Stimulated activated CD4-positive, alpha-beta T cell treated with anti-CD3 and anti-CD28 coated beads, Interleukin-4, amount 100 ng/mL, for 24 hours (primary cell): ENCODE results near the gene MDM2.
A peak's percentile ranks its signal among the peaks of the same experiment; 100 is the strongest.

Source experiments
- DNase-seq: peaks from one replicate; pipeline ENCODE4 v3.0.0-alpha.2; 2020

The MDM2 gene

DNA sequence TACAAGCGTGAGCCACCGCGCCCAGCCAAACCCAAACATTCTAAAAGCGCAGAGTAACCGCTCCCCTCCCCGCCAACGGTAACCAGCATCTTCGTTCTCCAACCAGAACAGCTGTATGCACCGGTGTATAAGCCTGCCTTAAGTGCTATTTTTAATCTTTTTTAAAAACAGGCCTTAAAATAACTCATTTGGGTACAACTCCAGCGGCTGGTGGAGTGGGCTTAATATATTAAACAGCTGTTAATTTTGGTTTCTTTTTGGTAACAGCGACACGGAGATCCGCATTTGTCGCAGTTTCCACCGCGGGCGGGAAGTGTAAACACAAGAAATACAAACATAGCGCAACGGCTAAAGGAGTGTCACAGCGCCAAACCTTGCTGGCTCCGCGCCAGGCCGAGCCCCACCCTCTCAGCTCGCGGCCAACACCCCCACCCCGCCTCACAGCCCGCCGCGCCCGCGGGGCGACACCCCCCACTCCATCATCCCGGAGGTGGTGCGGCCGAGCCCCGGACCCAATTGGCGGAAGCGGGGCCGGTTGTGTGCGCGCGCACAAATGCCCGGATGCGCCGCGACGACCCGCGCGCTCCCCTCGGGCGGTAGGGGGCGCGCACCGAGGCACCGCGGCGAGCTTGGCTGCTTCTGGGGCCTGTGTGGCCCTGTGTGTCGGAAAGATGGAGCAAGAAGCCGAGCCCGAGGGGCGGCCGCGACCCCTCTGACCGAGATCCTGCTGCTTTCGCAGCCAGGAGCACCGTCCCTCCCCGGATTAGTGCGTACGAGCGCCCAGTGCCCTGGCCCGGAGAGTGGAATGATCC, at the start of gene MDM2:
MDM2 (plus strand) TSS at position 602 of the 812 bp plus-strand sequence. CDS start 301 bp downstream, outside the sequence.
- DNase-seq = peak; percentile 94

DNA sequence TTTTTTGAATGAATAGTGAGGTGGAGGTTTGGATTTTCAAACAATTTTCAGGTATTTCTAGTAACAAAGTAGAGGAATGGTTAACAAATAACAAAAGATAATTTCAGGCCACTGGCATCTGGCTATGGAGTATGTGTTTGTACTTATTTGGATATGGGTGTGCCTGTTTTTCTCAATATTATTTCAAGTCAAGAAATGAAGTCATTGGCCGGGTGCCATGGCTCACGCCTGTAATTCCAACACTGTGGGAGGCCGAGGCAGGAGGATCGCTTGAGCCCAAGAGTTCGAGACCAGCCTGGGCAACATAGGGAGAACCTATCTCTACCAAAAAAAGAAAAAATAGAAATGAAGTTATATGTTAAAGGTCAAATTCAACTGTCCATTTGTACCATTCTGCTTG, 48.1 kb upstream of the MDM2 start:
- DNase-seq = no peak

DNA sequence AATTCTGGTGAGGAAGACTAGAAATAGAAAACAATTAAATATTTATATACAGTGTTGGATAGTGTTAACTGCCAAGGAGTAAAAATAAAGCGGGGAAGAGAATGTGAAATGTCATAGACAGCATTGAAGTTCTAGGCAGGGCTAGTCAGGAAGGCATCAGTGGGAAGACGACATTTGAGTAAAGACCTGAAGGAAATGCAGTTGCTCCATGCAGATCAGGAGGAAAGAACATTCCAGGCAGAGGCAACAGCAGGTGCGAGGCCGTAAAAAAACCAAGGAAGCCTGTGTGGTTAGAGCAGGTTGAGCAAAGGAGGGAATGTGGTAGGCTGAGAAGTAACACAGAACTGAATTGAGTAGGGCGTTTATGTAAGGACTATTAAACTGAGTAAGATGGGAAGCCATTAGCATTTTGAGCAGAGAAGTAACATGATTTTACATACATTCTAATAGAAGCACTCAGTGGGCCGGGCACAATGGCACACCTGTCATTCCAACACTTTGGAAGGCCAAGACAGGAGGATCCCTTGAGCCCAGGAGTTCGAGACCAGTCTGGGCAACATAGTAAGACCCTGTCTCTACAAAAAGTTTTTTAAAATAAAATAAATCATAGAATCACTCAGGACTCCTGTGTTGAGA, 47.1 kb upstream of the MDM2 start:
- DNase-seq = no peak

DNA sequence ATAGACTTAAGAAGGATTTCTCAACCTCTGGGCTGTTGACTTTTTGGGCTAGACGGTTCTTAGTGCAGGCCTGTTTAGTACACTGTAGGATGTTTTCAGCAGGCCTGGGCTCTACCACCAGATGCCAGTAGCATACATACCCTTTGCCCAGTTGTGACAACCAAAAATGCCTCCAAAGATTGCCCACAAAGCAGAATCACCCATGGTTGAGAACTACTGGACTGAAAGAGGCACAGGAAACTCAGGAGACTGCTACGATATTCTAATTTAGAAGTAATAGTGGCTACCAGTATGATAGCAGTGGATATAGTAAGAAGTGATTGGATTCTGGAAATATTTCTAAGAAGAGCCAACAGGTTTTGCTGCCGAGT, 46.5 kb upstream of the MDM2 start:
- DNase-seq = no peak

DNA sequence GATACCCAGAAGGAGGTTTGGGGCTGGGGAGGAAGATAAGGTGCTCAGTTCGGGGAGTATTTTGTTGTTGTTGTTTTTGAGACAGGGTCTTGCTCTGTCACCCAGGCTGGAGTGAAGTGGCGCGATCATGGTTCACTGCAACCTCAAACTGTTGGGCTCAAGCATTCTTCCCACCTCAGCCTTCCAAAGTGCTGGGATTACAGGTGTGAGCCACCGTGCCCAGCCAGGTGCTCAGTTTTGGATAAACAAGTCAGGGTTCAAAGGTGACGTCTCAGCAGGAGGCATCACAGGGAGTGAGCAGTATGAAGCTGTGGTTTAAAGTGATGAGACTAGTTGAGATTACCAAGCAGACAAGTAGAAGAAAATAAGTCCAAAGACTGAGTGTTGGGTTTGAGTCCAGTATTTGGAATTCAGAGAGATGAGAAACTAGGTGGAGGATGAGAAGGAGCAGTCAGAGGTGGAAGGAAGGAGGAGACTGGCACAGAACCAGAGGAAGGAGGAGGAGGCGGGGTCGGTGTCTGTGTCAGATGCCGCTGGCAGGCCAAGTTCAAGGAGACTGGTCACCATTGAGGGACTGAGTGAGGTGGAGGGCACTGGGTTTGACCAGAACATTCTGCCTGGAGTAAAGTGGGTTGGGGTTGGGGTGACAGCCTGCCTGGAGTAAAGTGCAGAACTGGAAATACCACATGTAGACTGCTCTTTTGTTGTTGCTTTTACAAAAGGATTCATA, 45.9 kb upstream of the MDM2 start:
- DNase-seq = no peak

DNA sequence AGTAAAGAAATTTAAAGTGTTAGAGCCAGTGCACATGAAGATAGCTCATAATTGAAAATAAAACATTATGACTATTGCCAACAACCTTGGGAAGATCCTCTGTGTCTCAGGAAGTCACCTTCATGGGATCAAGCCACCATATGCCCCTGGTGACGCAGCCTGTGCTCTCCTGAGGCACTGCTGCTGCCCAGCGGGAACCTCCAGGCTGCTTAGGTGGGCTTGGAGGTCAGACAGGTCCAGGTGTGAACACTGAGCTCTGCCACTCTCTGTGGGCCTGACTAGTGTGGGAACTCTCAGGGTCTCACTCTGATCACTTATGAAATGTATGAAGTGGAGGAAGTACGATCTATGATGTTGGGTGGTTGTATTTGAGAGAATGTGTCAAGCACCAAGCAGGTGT, 45.3 kb upstream of the MDM2 start:
- no peak for DNase-seq

DNA sequence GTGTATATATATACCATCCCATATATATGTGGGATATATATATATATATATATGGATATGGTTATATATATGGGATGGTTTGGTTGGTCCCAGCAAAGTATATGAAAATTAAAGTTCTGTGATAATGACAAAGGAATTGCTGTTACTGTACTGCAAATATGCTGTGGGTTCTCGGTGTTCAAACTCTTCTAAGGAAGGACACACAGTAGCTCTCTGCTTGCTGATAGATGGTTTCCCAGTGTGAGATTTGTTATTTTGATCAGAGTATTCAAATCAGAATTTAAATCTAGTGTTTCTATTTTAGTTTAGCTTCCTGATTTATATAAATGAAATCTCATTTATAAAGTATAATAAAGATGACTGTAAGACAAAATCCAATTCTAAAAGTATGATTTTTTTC, 42.3 kb upstream of the MDM2 start:
- no peak for DNase-seq

DNA sequence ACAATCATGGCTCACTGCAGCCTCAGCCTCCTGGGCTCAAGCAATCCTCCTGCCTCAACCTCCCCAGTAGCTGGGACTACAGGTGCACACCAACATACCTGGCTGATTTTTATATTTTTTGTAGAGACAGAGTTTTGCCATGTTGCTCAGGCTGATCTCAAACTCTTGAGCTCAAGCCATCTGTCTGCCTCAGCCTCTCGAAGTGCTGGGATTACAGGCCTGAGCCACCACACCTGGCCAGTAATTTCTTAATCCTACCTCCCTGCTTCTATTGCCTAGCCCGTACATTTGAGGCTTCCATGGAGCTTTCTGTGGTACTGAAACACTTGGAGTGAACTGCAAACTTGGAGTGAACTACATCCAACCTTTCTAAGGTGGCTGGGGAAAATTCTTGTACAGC, 41.3 kb upstream of the MDM2 start:
- DNase-seq = no peak

DNA sequence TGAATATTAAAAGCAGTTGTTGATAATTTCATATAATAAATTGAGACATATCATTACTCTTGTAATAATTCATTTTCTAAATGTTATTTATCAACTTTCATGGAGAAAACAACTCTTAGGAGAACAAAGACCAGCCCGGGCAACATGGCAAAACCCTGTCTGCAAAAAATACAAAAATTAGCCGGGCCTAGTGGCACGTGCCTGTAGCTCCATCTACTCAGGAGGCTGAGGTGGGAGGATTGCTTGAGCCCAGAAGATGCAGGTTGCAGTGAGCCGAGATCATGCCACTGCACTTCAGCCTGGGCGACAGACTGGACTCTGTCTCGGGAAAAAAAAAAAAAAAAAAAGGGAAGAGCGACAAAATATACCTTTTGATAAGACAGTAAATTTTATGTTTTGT, 40.8 kb upstream of the MDM2 start:
- DNase-seq = no peak

DNA sequence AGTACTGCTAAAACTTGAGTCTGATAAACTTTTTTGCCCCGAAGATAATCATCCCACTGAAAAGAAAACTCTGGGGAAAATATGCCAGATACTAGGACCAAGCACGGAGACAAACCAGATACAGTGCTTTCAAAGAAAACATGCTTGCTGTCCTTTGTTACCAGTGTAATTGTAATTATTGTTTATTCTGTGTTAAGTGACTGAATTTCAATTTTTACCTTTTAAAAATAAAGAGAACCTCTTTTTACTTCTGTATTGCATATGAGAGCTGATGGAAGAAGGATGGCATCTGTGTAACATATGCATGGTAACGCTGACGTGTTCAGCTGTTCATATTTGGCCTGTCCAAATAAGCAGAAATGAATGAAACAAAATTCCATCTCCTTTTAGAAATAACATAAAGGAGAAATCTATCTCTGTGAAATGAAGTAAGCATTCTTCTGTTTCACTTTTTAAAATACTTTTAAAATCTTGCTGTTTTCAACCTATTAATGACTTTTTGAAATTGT, 39.5 kb upstream of the MDM2 start:
- no peak for DNase-seq

DNA sequence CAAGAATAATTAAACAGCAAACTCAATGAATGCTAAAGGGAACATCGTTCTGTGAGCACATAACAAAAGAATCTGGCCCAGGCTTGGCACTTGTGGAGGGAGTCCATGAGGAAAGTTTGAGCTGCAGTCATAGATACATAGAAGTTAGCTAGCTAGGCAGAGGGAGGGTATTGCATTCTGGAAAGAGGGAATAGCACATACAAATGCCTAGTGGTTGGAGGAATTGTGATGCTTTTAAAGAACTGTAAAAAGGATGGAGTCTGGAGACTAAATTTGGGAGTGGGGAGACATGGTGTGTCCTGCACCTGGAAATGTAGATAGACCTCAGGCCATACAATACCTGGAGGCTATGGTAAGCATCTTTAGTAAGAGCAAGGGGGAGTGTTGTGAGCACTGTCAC, 38.0 kb upstream of the MDM2 start:
- no peak for DNase-seq

DNA sequence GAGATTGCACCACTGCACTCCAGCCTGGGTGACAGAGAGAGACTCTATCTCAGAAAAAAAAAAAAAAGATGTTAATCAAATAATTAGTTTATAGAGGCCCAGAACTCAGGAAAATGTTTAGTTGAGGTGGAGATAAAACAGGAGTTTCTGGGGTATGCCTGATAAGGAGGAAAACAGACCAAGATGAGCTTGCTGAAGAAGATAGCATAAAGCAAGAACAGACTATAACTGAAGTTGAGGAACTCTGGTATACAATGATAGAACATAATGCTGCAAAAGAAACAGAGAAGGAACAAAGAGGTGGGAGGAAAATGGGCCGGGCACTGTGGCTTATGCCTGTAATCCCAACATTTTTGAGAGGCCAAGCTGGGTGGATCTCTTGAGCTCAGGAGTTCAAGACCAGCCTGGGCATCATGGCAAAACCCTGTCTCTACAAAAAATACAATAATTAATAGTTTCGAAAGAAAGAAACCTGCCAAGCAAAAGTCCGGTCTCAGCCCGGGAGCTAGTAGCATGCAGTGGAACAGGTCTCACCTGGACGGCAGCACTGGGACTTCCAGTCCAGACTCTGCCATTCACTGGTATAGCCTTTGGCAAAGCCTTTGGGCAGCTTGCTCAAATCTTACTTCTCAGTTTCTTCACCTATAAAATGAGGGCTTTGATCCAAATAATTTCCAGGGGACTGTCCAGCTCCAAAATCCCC, 36.6 kb upstream of the MDM2 start:
- no peak for DNase-seq

DNA sequence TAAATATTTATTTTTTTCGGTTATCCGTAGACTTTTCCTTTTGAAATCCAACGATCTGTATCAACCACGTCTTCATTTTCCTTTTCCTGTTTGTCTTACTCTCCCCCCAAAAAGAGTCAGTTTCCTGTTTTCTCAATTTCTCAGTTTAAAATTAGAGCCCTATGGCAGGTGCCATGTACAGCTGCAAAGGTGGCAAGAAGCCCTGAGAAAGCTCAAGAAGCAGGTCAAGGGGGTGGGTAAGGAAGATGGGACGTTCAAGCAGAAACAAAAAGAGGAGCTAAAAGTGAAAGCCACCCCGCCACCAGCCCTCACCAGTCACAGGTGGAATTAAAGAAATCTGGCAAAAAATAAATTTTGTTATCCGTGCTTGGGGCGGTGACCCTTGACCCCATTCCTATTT, 35.3 kb upstream of the MDM2 start:
- DNase-seq = no peak

DNA sequence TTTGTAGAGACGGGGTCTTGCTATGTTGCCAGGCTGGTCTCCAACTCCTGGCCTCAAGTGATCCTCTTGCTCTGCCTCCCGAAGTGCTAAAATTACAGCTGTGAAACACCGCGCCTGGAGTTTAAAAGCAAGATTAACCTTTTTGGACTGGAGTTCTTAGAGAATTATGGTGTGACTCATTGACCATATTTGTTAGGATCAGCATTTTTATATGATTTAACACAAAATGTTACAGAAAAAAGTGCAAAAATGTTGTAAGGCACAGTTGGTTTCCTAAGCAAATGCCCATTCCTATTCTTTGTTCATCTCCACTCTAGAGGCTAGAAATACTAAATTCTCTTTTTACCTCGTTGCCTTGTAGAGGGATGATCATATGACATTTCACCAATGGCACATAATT, 34.4 kb upstream of the MDM2 start:
- DNase-seq = no peak

DNA sequence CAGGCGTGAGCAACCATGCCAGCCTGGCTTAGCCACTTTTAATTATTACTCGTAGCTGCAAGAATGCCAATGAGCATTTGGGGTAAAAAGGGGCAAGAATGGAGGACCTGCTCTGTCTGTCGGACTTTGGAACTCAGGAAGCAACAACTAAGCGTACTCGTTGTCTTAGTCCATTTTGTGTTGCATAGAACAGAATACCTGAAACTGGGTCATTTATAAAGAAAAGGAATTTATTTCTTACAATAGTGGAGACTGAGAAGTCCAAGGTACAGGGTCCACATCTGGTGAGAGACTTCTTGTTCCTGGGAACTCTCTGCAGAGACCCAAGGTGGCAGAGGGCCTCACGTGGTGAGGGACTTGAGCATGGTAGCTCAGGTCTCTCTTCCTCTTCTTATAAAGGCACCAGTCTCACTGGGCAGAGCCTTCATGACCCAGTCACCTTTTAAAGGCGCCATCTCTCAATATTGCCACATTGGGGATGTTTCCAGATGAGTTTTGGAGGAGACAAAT, 32.8 kb upstream of the MDM2 start:
- no peak for DNase-seq

DNA sequence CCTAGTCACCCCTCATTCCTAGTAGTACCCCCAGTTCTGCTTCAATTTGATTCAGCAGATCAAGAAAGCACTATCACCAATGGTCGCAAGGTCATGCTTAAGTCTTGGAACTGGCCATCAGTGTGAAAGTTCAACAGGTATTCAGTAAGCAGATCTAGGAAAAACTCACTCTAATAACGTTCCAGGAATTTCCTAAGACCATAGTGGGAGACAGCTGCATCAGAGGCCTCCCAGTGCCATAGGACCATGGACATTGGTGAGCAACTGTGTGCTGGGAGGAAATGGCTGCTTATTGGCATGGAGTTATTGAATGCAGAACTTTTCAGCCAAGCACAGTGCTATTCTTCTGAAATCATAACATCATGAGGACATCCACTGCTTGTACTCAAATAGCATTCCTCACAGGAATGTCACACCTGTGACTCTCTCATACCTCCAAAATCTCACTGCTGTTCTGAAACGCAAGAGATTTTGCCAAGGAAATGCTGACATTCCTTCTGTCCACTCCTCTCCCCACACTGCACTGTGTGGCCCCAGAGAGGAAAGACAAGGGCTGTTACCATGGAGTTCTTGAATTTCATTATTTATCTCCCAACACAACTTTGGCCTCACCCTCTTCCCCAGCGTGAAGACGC, 30.9 kb upstream of the MDM2 start:
- DNase-seq = no peak

DNA sequence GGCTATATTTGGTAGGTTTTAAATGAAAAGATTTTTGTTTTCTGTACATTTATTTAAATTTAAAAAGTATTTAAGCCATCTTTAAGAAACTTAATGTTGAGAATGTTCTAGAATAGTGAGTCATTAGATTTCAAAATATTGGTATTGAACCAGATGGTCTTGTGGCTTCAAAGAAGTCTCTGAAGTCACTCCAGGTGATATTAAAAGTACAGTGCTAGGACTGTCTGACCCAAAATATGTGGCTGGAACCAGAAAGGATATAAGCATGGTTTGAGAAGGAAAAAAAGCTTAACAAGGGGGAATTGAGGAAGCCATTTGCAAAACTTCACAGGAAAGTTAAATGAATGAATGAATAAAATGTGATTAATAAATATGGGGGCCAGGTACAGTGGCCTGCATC, 28.7 kb upstream of the MDM2 start:
- DNase-seq = no peak

DNA sequence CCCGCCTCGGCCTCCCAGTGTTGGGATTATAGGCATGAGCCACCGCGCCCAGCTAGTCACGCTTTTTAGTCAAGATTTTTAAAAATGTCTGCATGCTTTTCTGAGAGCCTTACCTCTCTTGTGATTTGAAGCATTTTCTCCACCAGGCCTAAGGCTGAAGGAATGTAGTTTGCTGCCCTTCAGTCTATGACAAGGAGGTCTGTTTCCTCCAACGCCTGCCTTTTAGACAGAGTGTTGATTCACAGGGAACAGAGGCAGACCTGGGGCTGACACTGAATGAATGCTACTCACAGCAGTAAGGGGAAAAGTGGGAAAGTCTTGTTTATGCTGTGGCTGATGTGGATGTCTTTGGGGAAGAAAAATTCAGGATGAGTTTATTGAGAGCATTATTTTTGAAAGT, 27.2 kb upstream of the MDM2 start:
- no peak for DNase-seq

DNA sequence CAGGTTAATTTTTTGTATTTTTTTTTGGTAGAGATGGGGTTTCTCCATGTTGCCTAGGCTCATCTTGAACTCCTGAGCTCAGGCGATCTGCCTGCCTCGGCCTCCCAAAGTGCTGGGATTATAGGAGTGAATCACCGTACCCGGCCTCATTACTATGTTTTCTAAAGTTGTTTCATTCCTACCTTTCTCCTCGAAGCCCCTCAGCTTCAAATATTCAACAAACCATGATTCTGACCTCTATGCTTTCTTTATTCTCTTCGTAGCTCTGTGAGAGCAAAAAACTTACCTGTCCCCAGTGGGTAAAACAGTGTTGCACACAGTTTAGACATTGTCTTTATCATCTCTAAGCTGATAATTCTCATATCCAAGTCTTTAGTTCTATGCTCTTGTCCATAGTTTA, 26.2 kb upstream of the MDM2 start:
- DNase-seq = no peak

DNA sequence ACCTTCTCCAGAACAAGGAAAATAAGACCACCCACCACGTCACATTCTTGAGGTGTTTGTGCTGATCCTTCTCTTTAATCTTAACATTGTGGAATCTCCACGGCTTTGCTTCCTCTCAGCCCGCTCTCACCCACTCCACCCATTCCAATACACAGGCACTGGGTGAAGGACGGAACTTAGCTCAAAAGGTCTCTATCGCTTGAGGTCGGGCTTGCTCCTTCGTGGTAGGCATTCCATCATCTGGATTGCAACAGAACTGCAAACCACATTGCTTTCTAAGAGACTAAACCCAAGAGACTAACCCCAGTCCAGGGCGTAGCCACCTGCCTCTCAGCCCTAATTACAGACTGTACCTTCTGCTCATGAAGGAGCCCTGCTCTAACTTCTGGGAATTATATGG, 24.0 kb upstream of the MDM2 start:
- no peak for DNase-seq

DNA sequence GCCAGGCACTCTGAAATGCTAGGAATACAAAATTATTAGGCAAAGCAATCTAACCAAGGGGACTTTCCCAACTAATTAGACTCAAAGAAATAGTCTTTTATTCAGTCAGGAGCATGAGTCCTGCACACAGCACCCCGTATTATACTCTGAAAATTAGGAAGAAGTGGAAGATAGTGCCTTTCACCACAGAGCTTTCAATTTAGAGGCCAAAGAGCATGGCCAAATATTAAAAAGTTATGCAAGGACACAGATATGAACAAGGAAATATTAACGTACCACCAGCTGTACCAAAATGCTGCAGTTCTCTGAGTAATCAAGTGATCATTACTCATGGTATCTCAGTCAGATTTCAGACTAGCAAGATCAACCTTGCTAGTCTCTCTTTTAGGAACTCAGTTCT, 22.6 kb upstream of the MDM2 start:
- no peak for DNase-seq

DNA sequence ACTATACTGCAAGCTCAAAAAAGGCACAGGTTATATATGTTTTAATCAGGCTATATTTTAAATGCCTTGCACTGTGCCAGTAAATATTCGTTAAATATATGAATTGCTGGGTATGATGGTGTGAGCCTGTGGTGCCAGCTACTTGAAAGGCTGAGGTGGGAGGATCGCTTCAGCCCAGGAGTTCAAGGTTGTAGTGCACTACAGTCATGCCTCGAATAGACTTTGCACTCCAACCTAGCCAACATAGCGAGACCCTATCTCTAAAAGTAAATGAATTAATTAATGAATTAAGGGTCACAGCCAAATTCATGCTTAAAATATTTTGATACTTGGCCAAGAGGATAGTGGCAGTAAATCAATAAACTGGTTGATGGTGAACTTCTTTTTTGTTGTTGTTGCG, 22.2 kb upstream of the MDM2 start:
- DNase-seq = no peak

DNA sequence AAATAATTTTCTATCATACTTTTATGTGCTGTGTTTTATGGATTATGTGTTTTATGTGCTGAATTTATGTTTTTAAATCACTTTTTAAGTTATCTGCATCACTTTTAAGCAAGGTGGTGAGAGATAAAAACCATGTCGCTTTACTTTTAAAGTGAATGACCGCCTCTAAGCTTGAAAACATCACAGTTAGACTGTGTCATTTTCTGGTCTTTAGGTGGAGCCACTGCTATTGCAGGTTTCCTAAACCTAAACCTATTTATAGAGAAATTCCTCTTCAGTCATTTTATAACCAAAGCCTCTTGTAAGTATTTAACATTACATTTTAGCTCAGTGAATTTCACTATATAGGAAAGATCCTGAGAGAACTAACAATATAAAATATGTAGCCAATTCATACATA, 21.0 kb upstream of the MDM2 start:
- no peak for DNase-seq
